A673 (cell line): Measurements from ENCODE around the gene DIP2B. TPM values are rescaled to one million over a fixed set of nuclear protein-coding genes. Genes with fewer than 3 reads are reported as not detected.

Source experiments
- BruUV-seq: library from RNA; stranded (reverse); fragments of 400-500 nt; replicated peaks from 2 replicates; lab custom pipeline; 2021; lab: Mats Ljungman, UMichigan
- CTCF ChIA-PET: fragments of 300-600 bp; sonication (Branson Sonifier 250); formaldehyde crosslinking; loops from one replicate; lab custom pipeline; 2022; ENCODE audit warnings: antibody characterized with exemption; lab: Charles Lee
- POLR2A ChIA-PET: fragments of 300-600 bp; sonication (Branson Sonifier 250); formaldehyde crosslinking; loops from one replicate; lab custom pipeline; 2022; ENCODE audit warnings: antibody characterized with exemption; ENCODE audit not compliant: low non-redundant PET; lab: Charles Lee
- DNase-seq: peaks from one replicate; pipeline ENCODE4 v3.0.0-alpha.2; 2015; ENCODE audit warnings: low spot score
- H3K27ac ChIP-seq: fragments of 200-600 bp; sonication (generic); 2 replicates; pipeline ENCODE4 v1.5.1; 2016; ENCODE audit warnings: mixed run types, low read depth, mild to moderate bottlenecking, mixed read lengths, antibody characterized with exemption, low read length; ENCODE audit not compliant: poor library complexity, severe bottlenecking
- H3K27me3 ChIP-seq: fragments of 200-600 bp; sonication (generic); replicated peaks from 2 replicates; pipeline ENCODE4 v1.6.1; 2017; ENCODE audit warnings: mixed run types, low read depth, mild to moderate bottlenecking, mixed read lengths, antibody characterized with exemption, low read length; ENCODE audit not compliant: insufficient read depth, poor library complexity
- H3K36me3 ChIP-seq: fragments of 200-600 bp; sonication (generic); 2 replicates; pipeline ENCODE4 v1.6.1; 2016; ENCODE audit warnings: mixed run types, mild to moderate bottlenecking, mixed read lengths, antibody characterized with exemption, low read length; ENCODE audit not compliant: insufficient read depth, poor library complexity, severe bottlenecking
- H3K4me1 ChIP-seq: fragments of 200-600 bp; sonication (generic); 2 replicates; pipeline ENCODE4 v1.6.1; 2017; ENCODE audit warnings: mixed run types, mild to moderate bottlenecking, mixed read lengths, antibody characterized with exemption, low read length; ENCODE audit not compliant: insufficient read depth, poor library complexity, severe bottlenecking
- H3K4me3 ChIP-seq: fragments of 200-600 bp; sonication (generic); 2 replicates; pipeline ENCODE4 v1.5.1; 2016; ENCODE audit warnings: low read depth, mixed run types, mild to moderate bottlenecking, mixed read lengths, low read length; ENCODE audit not compliant: poor library complexity, severe bottlenecking
- H3K9me3 ChIP-seq: fragments of 200-600 bp; sonication (generic); 2 replicates; pipeline ENCODE4 v1.6.1; 2016; ENCODE audit warnings: mixed run types, low read depth, mild to moderate bottlenecking, mixed read lengths, antibody characterized with exemption, low read length; ENCODE audit not compliant: poor library complexity, severe bottlenecking
- CTCF ChIP-seq: fragments of 300-800, 200-600 bp; sonication (generic); conservative IDR thresholded peaks from 2 replicates; pipeline ENCODE4 v1.5.1; 2017; ENCODE audit warnings: low read depth, mild to moderate bottlenecking, antibody characterized with exemption, low read length, moderate library complexity, mixed read lengths
- EZH2 ChIP-seq: fragments of 200-600 bp; sonication (generic); IDR thresholded peaks from 2 replicates; pipeline ENCODE4 v1.6.1; 2017; ENCODE audit warnings: borderline replicate concordance, low read depth, mild to moderate bottlenecking, mixed read lengths, antibody characterized with exemption, low read length; ENCODE audit not compliant: poor library complexity, severe bottlenecking
- intact Hi-C: fragments of 100-400 bp; cut with micrococcal nuclease; formaldehyde crosslinking; loops from one replicate; pipeline ENCODE4 v1.10.0; 2022; ENCODE audit not compliant: unreplicated experiment
- total RNA-seq: library from RNA; stranded (reverse); gene quantifications from 2 replicates; pipeline ENCODE4 v1.2.3, GENCODE V29; 2021

The DIP2B gene
- total RNA-seq, 1 experiment from 2014 or later, result 40.5 TPM

- DNase-seq, result peak; percentile 84
Measured at GRCh38 chr12:50626026-50626425, 121.2 kb downstream of the DIP2B start.

GRCh38 chr12:50627491-50627890, 122.7 kb downstream of the DIP2B start:
- H3K27ac ChIP-seq, result peak overlapping the region; percentile 14
- no peaks in the 10 kb centered on the region for H3K27me3 ChIP-seq
- ChIA-PET CTCF (interaction anchor here (0.6 kb wide), 1 partner anchor 93 kb away, joined by 4 read pairs; no protein-coding TSS in a partner anchor), POLR2A (no interaction called here)
- peaks cover 5% of the 10 kb centered on the region for H3K36me3 ChIP-seq
- intact Hi-C loops, result no loop called here
- BruUV-seq, result no TSS peak
- peaks cover 48% of the 10 kb centered on the region for H3K4me1 ChIP-seq
- H3K4me3 ChIP-seq, result no peak overlapping the region
- H3K9me3 ChIP-seq, result no peaks in the 10 kb centered on the region
- TF ChIP-seq EZH2, result no peak
- TF ChIP-seq CTCF, result no peak
- DNase-seq, result no peak

More at GRCh38 chr12:50626026-50626425, 121.2 kb downstream of the DIP2B start:
- ChIA-PET POLR2A (no interaction called here), CTCF (interaction anchor here (0.6 kb wide), 1 partner anchor 76 kb away, joined by 5 read pairs; no protein-coding TSS in a partner anchor)
- H3K36me3 ChIP-seq, result no peaks in the 10 kb centered on the region
- H3K27me3 ChIP-seq, result no peaks in the 10 kb centered on the region
- BruUV-seq, result no TSS peak
- H3K9me3 ChIP-seq, result no peaks in the 10 kb centered on the region
- no peak for TF ChIP-seq CTCF
- peak overlapping the region; percentile 3 for H3K4me3 ChIP-seq
- intact Hi-C loops, result no loop called here
- peaks cover 63% of the 10 kb centered on the region for H3K4me1 ChIP-seq
- peak overlapping the region; percentile 78 for H3K27ac ChIP-seq

GRCh38 chr12:50628394-50628793, 123.6 kb downstream of the DIP2B start:
- CTCF ChIA-PET, result no interaction called here
- H3K27ac ChIP-seq, result peak overlapping the region; percentile 37
- intact Hi-C loops, result no loop called here
- H3K36me3 ChIP-seq, result peaks cover 5% of the 10 kb centered on the region
- no peaks in the 10 kb centered on the region for H3K9me3 ChIP-seq
- H3K4me3 ChIP-seq, result no peak overlapping the region
- peaks cover 39% of the 10 kb centered on the region for H3K4me1 ChIP-seq
- no peak for DNase-seq
- no TSS peak for BruUV-seq
- H3K27me3 ChIP-seq, result no peaks in the 10 kb centered on the region
- TF ChIP-seq CTCF (no peak), EZH2 (no peak)
- POLR2A ChIA-PET, result no interaction called here
